HG03520 (cell line): Measurements from ENCODE around the gene ADAMTSL1.

ENCODE experiments used
- ATAC-seq: cut with Tn5 transposase; IDR thresholded peaks from one replicate; pipeline ENCODE4 v1.9.1; 2021; ENCODE audit warnings: mild to moderate bottlenecking, moderate library complexity; ENCODE audit not compliant: unreplicated experiment

The ADAMTSL1 gene

GRCh38 chr9:18798106-18798505 is 324.2 kb downstream of the ADAMTSL1 start:
- no peak for ATAC-seq

GRCh38 chr9:18798508-18799290 is 324.7 kb downstream of the ADAMTSL1 start:
- ATAC-seq: no peak

- no peak for ATAC-seq
Measured at GRCh38 chr9:18799428-18799827, 325.5 kb downstream of the ADAMTSL1 start.

- ATAC-seq: no peak
Measured at GRCh38 chr9:18800579-18800978, 326.6 kb downstream of the ADAMTSL1 start.

GRCh38 chr9:18805386-18805785 is 331.4 kb downstream of the ADAMTSL1 start:
- no peak for ATAC-seq

GRCh38 chr9:18806232-18807080 is 332.5 kb downstream of the ADAMTSL1 start:
- no peak for ATAC-seq

GRCh38 chr9:18810581-18810980 is 336.6 kb downstream of the ADAMTSL1 start:
- no peak for ATAC-seq

GRCh38 chr9:18811171-18811570 is 337.2 kb downstream of the ADAMTSL1 start:
- ATAC-seq: no peak

GRCh38 chr9:18819418-18819817 is 345.5 kb downstream of the ADAMTSL1 start:
- no peak for ATAC-seq

- no peak for ATAC-seq
Measured at GRCh38 chr9:18820566-18821095, 346.7 kb downstream of the ADAMTSL1 start.

GRCh38 chr9:18821788-18822187 is 347.8 kb downstream of the ADAMTSL1 start:
- ATAC-seq: no peak

- ATAC-seq: no peak
Measured at GRCh38 chr9:18822850-18823249, 348.9 kb downstream of the ADAMTSL1 start.

- no peak for ATAC-seq
Measured at GRCh38 chr9:18824095-18824666, 350.2 kb downstream of the ADAMTSL1 start.

- no peak for ATAC-seq
Measured at GRCh38 chr9:18825656-18826170, 351.8 kb downstream of the ADAMTSL1 start.

GRCh38 chr9:18826248-18826647 is 352.3 kb downstream of the ADAMTSL1 start:
- ATAC-seq: no peak

- no peak for ATAC-seq
Measured at GRCh38 chr9:18829066-18829465, 355.1 kb downstream of the ADAMTSL1 start.

GRCh38 chr9:18829873-18830272 is 355.9 kb downstream of the ADAMTSL1 start:
- ATAC-seq: no peak

GRCh38 chr9:18834740-18835361 is 360.9 kb downstream of the ADAMTSL1 start:
- peak; percentile 77 for ATAC-seq

GRCh38 chr9:18837402-18837801 is 363.4 kb downstream of the ADAMTSL1 start:
- no peak for ATAC-seq

GRCh38 chr9:18847576-18848275 is 373.8 kb downstream of the ADAMTSL1 start:
- ATAC-seq: no peak
